ENCODE data around the gene LAMB3. TPM values are rescaled to one million over a fixed set of nuclear protein-coding genes. Genes with fewer than 3 reads are reported as not detected.

Gene LAMB3
- total RNA-seq, 2 donors from 2014 or later, result 92.5 to 110 TPM

- TF ChIP-seq CTCF (IDR thresholded peaks at IDR 0.05), result no peak
- no peaks in the 10 kb centered on the region for H3K9me3 ChIP-seq
- H3K27me3 ChIP-seq, result peaks cover 5% of the 10 kb centered on the region
- H3K27ac ChIP-seq, result no peak overlapping the region
- H3K36me3 ChIP-seq, result no peaks in the 10 kb centered on the region
- no peak for DNase-seq
- intact Hi-C loops (cut with DNase I), result no loop called here
- no peaks in the 10 kb centered on the region for H3K4me1 ChIP-seq
- no peak overlapping the region for H3K4me3 ChIP-seq
- no peak overlapping the region for H3K9ac ChIP-seq (ENCODE audit: low read depth in 2 of 2, low read length in 2 of 2)
These were observed 84.5 kb downstream of the LAMB3 start for GRCh38 chr1:209567698-209568175.

GRCh38 chr1:209565759-209566678 is 86.2 kb downstream of the LAMB3 start:
- Histone ChIP-seq H3K4me3 (no peak overlapping the region), H3K27me3 (peaks cover 5% of the 10 kb centered on the region), H3K27ac (no peak overlapping the region), H3K36me3 (no peaks in the 10 kb centered on the region), H3K4me1 (no peaks in the 10 kb centered on the region), H3K9me3 (no peaks in the 10 kb centered on the region), H3K9ac (ENCODE audit: low read depth in 2 of 2, low read length in 2 of 2) (no peak overlapping the region)
- TF ChIP-seq CTCF (IDR thresholded peaks at IDR 0.05), result peak; percentile 56
- peak; percentile 83 for DNase-seq
- intact Hi-C loops (cut with DNase I), result no loop called here

Small RNAs within 50 kb of the gene (microRNA-seq; reads per million reads assigned to microRNA genes)
- gene MIR4260, result not detected

Other genes with a start within 250 kb of the LAMB3 start
- gene CAMK1G, start 68.7 kb downstream of the LAMB3 start, total RNA-seq, result under 1 TPM in 1 of 2 donors, not detected in 1; 0.21 TPM
- gene G0S2, start 23.0 kb upstream of the LAMB3 start, total RNA-seq, result 10 to 100 TPM; 24.3 to 24.7 TPM
- gene HSD11B1, start 52.4 kb upstream of the LAMB3 start, total RNA-seq, result under 1 TPM; 0.48 to 0.59 TPM
- 1 to 10 TPM; 2.0 to 3.2 TPM for gene TRAF3IP3, start 103.6 kb upstream of the LAMB3 start, total RNA-seq
- 1 to 10 TPM; 2.2 to 2.9 TPM for gene C1orf74, start 132.1 kb upstream of the LAMB3 start, total RNA-seq
- 100 to 1,000 TPM in 1 of 2 donors, 10 to 100 TPM in 1; 87.5 to 133 TPM for gene IRF6, start 153.7 kb upstream of the LAMB3 start, total RNA-seq
- 1 to 10 TPM; 5.2 to 6.4 TPM for gene UTP25, start 175.5 kb upstream of the LAMB3 start, total RNA-seq

Measured in colonic mucosa (tissue), 4 donors.